Brain microvascular endothelial cell (primary cell): ENCODE data around the gene C1orf35.
A peak's percentile ranks its signal among the peaks of the same experiment; 100 is the strongest.

Source experiments
- DNase-seq: peaks from one replicate; pipeline ENCODE4 v3.0.0-alpha.2; 2020
- H3K27ac ChIP-seq: fragments of 250-450 bp; sonication (Bioruptor Pico); 2 replicates; pipeline ENCODE4 v1.5.1; 2020; ENCODE audit warnings: mild to moderate bottlenecking, moderate library complexity
- H3K27me3 ChIP-seq: fragments of 250-450 bp; sonication (Bioruptor Pico); replicated peaks from 2 replicates; pipeline ENCODE4 v1.5.1; 2020; ENCODE audit warnings: mild to moderate bottlenecking
- H3K36me3 ChIP-seq: fragments of 250-450 bp; sonication (Bioruptor Pico); replicated peaks from 2 replicates; pipeline ENCODE4 v1.5.1; 2020; ENCODE audit warnings: mild to moderate bottlenecking
- H3K4me3 ChIP-seq: 2 replicates; pipeline ENCODE4 v1.5.1; 2011; ENCODE audit warnings: low read depth, mild to moderate bottlenecking, control low read depth, low read length, moderate library complexity
- in situ Hi-C: cut with HindIII; loops from 2 replicates; pipeline ENCODE4 v1.10.0; 2017; ENCODE audit warnings: low sequenced_read_pairs, low pct_ligation_motif_present
- TF ChIP-seq, protein P1 (sequence below): IDR thresholded peaks from 2 replicates; pipeline ENCODE4 v1.5.1; 2011; ENCODE audit warnings: low read depth, mild to moderate bottlenecking, moderate library complexity, low read length, control low read depth, inconsistent platforms; ENCODE audit errors: missing control alignments

Gene C1orf35

DNA sequence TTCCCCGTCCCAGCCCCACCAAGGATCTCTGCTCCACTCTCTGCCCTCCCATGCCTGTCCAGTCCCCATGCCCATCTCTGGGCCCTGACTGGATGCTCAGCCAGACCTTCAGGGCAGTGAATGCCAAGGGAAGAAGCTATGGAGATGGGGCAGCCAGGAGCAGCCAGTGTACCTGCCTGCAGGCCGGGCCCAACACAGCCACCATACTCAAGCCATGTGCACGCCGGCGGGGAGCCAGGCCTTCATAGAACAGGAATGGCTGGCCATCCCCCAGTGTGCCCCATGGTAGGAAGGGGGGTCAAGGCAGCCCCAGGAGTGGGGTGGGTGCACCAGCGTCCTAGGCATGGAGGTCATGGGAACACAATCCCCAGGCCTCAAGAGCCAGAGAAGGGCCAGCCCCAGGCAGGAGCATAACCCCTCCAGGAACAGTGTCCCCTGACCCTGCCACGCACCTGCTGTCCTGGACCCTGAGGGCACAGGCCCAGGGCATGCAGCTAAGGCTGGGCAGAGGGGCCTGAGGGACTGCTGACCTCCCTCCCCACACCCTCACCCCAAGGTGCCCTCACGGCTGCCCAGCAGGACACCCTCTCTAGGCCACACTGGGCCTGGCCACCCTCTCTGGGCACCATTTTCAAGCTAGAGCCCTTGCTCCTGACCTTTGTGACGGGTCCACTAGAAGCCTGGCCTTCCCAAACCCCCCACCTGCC, 40.9 kb downstream of the C1orf35 start:
- H3K36me3 ChIP-seq: no peaks in the 10 kb centered on the region
- TF ChIP-seq, protein P1, sequence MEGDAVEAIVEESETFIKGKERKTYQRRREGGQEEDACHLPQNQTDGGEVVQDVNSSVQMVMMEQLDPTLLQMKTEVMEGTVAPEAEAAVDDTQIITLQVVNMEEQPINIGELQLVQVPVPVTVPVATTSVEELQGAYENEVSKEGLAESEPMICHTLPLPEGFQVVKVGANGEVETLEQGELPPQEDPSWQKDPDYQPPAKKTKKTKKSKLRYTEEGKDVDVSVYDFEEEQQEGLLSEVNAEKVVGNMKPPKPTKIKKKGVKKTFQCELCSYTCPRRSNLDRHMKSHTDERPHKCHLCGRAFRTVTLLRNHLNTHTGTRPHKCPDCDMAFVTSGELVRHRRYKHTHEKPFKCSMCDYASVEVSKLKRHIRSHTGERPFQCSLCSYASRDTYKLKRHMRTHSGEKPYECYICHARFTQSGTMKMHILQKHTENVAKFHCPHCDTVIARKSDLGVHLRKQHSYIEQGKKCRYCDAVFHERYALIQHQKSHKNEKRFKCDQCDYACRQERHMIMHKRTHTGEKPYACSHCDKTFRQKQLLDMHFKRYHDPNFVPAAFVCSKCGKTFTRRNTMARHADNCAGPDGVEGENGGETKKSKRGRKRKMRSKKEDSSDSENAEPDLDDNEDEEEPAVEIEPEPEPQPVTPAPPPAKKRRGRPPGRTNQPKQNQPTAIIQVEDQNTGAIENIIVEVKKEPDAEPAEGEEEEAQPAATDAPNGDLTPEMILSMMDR: no peak
- no peak for DNase-seq
- H3K27ac ChIP-seq: no peak overlapping the region
- H3K27me3 ChIP-seq: peaks cover 31% of the 10 kb centered on the region
- in situ Hi-C loops: no loop called here
- H3K4me3 ChIP-seq: no peak overlapping the region

DNA sequence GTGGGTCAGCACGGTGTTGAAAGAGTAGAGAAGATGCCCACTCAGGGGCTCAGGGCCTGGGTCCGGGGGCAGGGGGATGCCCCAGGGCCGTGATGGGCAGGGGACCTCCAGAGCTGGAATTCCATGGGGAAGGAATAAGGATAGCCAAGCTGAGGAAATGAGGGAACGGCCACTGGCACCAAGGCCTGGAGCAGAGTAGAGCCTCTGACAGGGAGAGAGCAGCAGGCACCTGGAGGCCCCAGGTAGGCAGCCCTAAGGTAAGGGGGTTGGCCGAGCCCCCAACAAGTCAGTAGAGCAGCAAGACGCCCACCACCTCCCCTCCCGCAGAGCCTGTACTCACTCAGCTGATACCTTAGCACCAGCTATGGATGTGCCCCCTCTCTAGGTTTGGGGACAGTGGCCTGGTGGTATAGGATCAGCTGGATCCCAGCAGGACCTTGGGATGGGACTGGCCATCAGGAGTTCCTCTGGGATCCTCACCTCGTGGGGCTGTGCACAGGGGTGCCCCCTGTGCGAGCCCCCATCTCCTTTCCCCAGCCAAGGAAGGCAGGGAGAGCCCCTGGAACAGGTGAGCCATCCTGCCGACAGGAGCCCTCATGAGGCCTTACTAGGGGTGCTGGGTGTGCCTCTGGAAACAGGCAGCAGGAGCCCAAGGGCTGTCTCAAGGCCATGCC, 41.6 kb downstream of the C1orf35 start:
- no peaks in the 10 kb centered on the region for H3K36me3 ChIP-seq
- no peak overlapping the region for H3K4me3 ChIP-seq
- TF ChIP-seq, protein P1: no peak
- H3K27me3 ChIP-seq: peaks cover 31% of the 10 kb centered on the region
- in situ Hi-C loops: no loop called here
- no peak overlapping the region for H3K27ac ChIP-seq
- no peak for DNase-seq

DNA sequence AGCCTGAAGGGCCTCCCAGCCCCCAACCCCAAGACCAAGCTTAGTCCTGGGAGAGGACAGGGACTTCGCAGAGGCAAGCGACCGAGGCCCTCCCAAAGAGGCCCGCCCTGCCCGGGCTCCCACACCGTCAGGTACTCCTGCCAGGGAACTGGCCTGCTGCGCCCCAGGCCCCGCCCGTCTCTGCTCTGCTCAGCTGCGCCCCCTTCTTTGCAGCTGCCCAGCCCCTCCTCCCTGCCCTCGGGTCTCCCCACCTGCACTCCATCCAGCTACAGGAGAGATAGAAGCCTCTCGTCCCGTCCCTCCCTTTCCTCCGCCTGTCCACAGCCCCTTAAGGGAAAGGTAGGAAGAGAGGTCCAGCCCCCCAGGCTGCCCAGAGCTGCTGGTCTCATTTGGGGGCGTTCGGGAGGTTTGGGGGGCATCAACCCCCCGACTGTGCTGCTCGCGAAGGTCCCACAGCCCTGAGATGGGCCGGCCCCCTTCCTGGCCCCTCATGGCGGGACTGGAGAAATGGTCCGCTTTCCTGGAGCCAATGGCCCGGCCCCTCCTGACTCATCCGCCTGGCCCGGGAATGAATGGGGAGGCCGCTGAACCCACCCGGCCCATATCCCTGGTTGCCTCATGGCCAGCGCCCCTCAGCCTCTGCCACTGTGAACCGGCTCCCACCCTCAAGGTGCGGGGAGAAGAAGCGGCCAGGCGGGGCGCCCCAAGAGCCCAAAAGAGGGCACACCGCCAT, 42.5 kb downstream of the C1orf35 start:
- Histone ChIP-seq H3K27ac (no peak overlapping the region), H3K36me3 (no peaks in the 10 kb centered on the region), H3K27me3 (peaks cover 31% of the 10 kb centered on the region), H3K4me3 (peak overlapping the region; percentile 12)
- in situ Hi-C loops: no loop called here
- TF ChIP-seq, protein P1: peak; percentile 6
- DNase-seq: no peak

DNA sequence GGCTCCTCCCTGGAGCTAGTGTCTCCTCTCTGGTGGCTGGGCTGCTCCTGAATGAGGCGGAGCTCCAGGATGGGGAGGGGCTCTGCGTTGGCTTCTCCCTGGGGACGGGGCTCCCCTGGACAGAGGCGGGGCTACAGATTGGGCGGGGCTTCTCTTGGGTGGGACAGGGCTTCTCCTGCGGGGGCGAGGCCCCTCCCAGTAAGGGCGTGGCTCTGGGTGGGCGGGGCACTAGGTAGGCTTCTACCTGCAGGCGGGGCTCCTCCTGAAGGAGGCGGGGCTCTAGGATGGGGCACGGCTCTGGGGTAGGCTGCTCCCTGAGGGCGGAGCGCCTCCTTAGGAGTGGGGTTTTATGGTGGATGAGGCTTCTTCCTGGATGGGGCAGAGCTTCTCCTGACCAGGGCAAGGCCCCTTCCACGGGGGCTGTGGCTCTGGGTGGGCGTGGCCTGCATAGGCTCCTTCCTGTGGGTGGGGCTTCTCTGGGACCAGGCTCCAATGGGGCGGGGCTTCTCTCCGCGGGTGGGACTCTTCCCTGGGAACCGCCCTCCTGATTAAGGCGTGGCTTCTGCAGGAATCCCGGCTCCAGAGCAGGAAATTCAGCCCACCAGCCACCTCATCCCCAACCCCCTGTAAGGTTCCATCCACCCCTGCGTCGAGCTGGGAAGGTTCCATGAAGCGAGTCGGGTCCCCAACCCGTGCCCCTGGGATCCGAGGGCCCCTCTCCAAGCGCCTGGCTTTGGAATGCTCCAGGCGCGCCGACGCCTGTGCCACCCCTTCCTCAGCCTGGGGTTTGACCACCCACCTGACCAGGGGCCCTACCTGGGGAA, 43.3 kb downstream of the C1orf35 start:
- no peak overlapping the region for H3K4me3 ChIP-seq
- in situ Hi-C loops: no loop called here
- TF ChIP-seq, protein P1: no peak
- DNase-seq: no peak
- peaks cover 31% of the 10 kb centered on the region for H3K27me3 ChIP-seq
- H3K27ac ChIP-seq: no peak overlapping the region
- no peaks in the 10 kb centered on the region for H3K36me3 ChIP-seq

DNA sequence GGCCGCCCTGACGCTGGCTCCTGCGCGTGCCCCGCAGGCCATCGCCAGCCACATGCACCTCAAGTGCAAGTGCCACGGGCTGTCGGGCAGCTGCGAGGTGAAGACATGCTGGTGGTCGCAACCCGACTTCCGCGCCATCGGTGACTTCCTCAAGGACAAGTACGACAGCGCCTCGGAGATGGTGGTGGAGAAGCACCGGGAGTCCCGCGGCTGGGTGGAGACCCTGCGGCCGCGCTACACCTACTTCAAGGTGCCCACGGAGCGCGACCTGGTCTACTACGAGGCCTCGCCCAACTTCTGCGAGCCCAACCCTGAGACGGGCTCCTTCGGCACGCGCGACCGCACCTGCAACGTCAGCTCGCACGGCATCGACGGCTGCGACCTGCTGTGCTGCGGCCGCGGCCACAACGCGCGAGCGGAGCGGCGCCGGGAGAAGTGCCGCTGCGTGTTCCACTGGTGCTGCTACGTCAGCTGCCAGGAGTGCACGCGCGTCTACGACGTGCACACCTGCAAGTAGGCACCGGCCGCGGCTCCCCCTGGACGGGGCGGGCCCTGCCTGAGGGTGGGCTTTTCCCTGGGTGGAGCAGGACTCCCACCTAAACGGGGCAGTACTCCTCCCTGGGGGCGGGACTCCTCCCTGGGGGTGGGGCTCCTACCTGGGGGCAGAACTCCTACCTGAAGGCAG, 44.0 kb downstream of the C1orf35 start:
- Histone ChIP-seq H3K27me3 (peaks cover 31% of the 10 kb centered on the region), H3K4me3 (no peak overlapping the region), H3K36me3 (no peaks in the 10 kb centered on the region), H3K27ac (no peak overlapping the region)
- DNase-seq: no peak
- in situ Hi-C loops: no loop called here
- TF ChIP-seq, protein P1: no peak
